OCI-LY7 (cell line): ENCODE data around the gene PRR3.

Experiments used
- EZH2phosphoT487 ChIP-seq: fragments of 200-600 bp; sonication (generic); IDR thresholded peaks from 2 replicates; pipeline ENCODE4 v1.6.1; 2018; ENCODE audit warnings: low read depth, borderline replicate concordance, mild to moderate bottlenecking, mixed run types, antibody characterized with exemption, low read length, moderate library complexity, mixed read lengths
- TF ChIP-seq, protein P1 (sequence below): fragments of 200-600 bp; sonication (generic); conservative IDR thresholded peaks from 2 replicates; pipeline ENCODE4 v1.5.1; 2014; ENCODE audit warnings: mild to moderate bottlenecking, antibody characterized with exemption, low read length, moderate library complexity, mixed read lengths

DNA sequence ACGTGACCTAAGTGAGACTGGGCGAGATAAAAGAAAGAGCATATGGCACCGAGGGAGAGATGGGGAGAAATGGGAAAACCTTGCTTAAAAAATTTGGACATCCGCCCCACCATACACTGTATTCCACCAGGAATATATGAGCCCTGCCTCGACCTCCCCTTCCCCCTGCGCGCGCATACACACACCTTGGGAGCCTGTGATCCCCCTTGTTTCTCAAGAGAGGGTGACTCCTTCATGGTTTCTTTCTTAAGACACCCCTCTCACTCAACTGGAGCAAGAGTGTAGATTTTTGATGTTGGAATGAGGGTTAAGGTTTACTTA is 14.6 kb downstream of the PRR3 start:
- TF ChIP-seq, protein P1, sequence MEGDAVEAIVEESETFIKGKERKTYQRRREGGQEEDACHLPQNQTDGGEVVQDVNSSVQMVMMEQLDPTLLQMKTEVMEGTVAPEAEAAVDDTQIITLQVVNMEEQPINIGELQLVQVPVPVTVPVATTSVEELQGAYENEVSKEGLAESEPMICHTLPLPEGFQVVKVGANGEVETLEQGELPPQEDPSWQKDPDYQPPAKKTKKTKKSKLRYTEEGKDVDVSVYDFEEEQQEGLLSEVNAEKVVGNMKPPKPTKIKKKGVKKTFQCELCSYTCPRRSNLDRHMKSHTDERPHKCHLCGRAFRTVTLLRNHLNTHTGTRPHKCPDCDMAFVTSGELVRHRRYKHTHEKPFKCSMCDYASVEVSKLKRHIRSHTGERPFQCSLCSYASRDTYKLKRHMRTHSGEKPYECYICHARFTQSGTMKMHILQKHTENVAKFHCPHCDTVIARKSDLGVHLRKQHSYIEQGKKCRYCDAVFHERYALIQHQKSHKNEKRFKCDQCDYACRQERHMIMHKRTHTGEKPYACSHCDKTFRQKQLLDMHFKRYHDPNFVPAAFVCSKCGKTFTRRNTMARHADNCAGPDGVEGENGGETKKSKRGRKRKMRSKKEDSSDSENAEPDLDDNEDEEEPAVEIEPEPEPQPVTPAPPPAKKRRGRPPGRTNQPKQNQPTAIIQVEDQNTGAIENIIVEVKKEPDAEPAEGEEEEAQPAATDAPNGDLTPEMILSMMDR = no peak
- TF ChIP-seq EZH2phosphoT487 = no peak
